T follicular helper cell (primary cell): ENCODE measurements around the gene MZF1.
A peak's percentile ranks its signal among the peaks of the same experiment; 100 is the strongest.
"Not testable (repeated sequence)": the region's sequence is repeated elsewhere in the genome, so short reads cannot be mapped to it uniquely, and the experiment has no call there.

Source experiments
- DNase-seq: peaks from one replicate; pipeline ENCODE4 v3.0.0-alpha.2; 2020; ENCODE audit warnings: low read depth
- total RNA-seq, 2 experiments: gene quantifications; one replicate each; lab custom pipeline; 2026; lab: John Stamatoyannopoulos, UW

The MZF1 gene
- total RNA-seq, result 13.3 to 37.4 reads per million in 2 experiments

- DNase-seq, result peak; percentile 100
Measured at GRCh38 chr19:58572818-58573657, at the start of gene MZF1. Gene MZF1, minus strand, starts transcription at chr19:58573335. Its CDS starts 1,946 bp downstream, at chr19:58571389.

GRCh38 chr19:58607213-58607612 lies 34.1 kb upstream of the MZF1 start:
- not testable (repeated sequence) for DNase-seq

- not testable (repeated sequence) for DNase-seq
Measured at GRCh38 chr19:58606251-58606896, 33.2 kb upstream of the MZF1 start.

GRCh38 chr19:58586133-58586765 lies 13.1 kb upstream of the MZF1 start:
- no peak for DNase-seq

- DNase-seq, result no peak
Measured at GRCh38 chr19:58585442-58586132, 12.5 kb upstream of the MZF1 start.

GRCh38 chr19:58584498-58585441 lies 11.6 kb upstream of the MZF1 start:
- DNase-seq, result no peak

- no peak for DNase-seq
Measured at GRCh38 chr19:58582985-58583384, 9.8 kb upstream of the MZF1 start.

- peak; percentile 84 for DNase-seq
Measured at GRCh38 chr19:58581227-58582141, 8.3 kb upstream of the MZF1 start.

- no peak for DNase-seq
Measured at GRCh38 chr19:58579473-58580142, 6.5 kb upstream of the MZF1 start.

GRCh38 chr19:58578012-58578925 lies 5.1 kb upstream of the MZF1 start:
- DNase-seq, result no peak

GRCh38 chr19:58577581-58577980 lies 4.4 kb upstream of the MZF1 start:
- not testable (repeated sequence) for DNase-seq

- peak; percentile 56 for DNase-seq
Measured at GRCh38 chr19:58575183-58576041, 2.3 kb upstream of the MZF1 start.

GRCh38 chr19:58573658-58574164 lies 576 bp upstream of the MZF1 start:
- DNase-seq, result no peak

- no peak for DNase-seq
Measured at GRCh38 chr19:58572026-58572817, 913 bp downstream of the MZF1 start.

GRCh38 chr19:58571575-58571947 lies 1.6 kb downstream of the MZF1 start:
- no peak for DNase-seq
